Neutrophil (primary cell): ENCODE measurements around the gene CPNE6.
"Not testable (repeated sequence)": the region's sequence is repeated elsewhere in the genome, so short reads cannot be mapped to it uniquely, and the experiment has no call there.

Source experiments
- H3K27ac ChIP-seq: fragments of 200-600 bp; sonication (generic); 2 replicates; pipeline ENCODE4 v1.5.1; 2016; ENCODE audit warnings: mild to moderate bottlenecking, moderate library complexity
- H3K27me3 ChIP-seq: fragments of 200-600 bp; sonication (generic); 2 replicates; pipeline ENCODE4 v1.6.0; 2016; ENCODE audit warnings: mild to moderate bottlenecking
- H3K36me3 ChIP-seq: fragments of 200-600 bp; sonication (generic); 2 replicates; pipeline ENCODE4 v1.5.1; 2017
- H3K4me1 ChIP-seq, 2 experiments: fragments of 200-600 bp in 1 of 2; sonication (generic) in 1 of 2; 1 replicate in 1 of 2; 2 replicates in 1 of 2; pipeline versions ENCODE4 v1.5.1 to v1.6.1; 2013 to 2016; ENCODE audit warnings: low read depth in 1 of 2, low read length in 1 of 2, mild to moderate bottlenecking in 1 of 2, moderate library complexity in 1 of 2; ENCODE audit not compliant: control insufficient read depth in 1 of 2, insufficient read depth in 1 of 2
- H3K4me3 ChIP-seq, 2 experiments: fragments of 200-600 bp in 1 of 2; sonication (generic) in 1 of 2; 1 replicate in 1 of 2; 2 replicates in 1 of 2; pipeline ENCODE4 v1.5.1; 2013 to 2016; ENCODE audit warnings: low read depth in 1 of 2, low read length in 1 of 2, mild to moderate bottlenecking in 1 of 2, moderate library complexity in 1 of 2
- H3K9me3 ChIP-seq: fragments of 200-600 bp; sonication (generic); 2 replicates; pipeline ENCODE4 v1.5.1; 2016
- CTCF ChIP-seq: fragments of 200-600 bp; sonication (generic); IDR thresholded peaks from 2 replicates; pipeline ENCODE4 v1.5.1; 2016; ENCODE audit warnings: antibody characterized with exemption

The CPNE6 gene

GRCh38 chr14:24071144-24071697, at the start of gene CPNE6:
Gene CPNE6 (plus strand): TSS chr14:24071562. CDS start chr14:24072937, 1,375 bp downstream.
- Histone ChIP-seq H3K9me3 (no peaks in the 10 kb centered on the region), H3K27ac (no peak within 1 kb of the TSS), H3K4me3 (no peak within 1 kb of the TSS), H3K4me1 (peaks cover 24 to 27% of the 10 kb centered on the region in 2 experiments), H3K36me3 (no peaks in the 10 kb centered on the region), H3K27me3 (no peaks in the 10 kb centered on the region)
- no peak for TF ChIP-seq CTCF

- not testable (repeated sequence) for H3K36me3 ChIP-seq
Measured at GRCh38 chr14:24024939-24025418, 46.4 kb upstream of the CPNE6 start.

GRCh38 chr14:24029687-24030086, 41.7 kb upstream of the CPNE6 start:
- H3K9me3 ChIP-seq, H3K4me3 ChIP-seq, H3K27ac ChIP-seq, H3K36me3 ChIP-seq, H3K27me3 ChIP-seq: not testable (repeated sequence)
- H3K4me1 ChIP-seq: peaks cover 20 to 21% of the 10 kb centered on the region in 2 experiments

More at GRCh38 chr14:24024939-24025418, 46.4 kb upstream of the CPNE6 start:
- H3K9me3 ChIP-seq, H3K4me1 ChIP-seq, H3K27me3 ChIP-seq, H3K4me3 ChIP-seq, H3K27ac ChIP-seq: not testable (repeated sequence)

GRCh38 chr14:24031331-24031730, 40.0 kb upstream of the CPNE6 start:
- H3K27ac ChIP-seq, H3K36me3 ChIP-seq, H3K4me3 ChIP-seq, H3K27me3 ChIP-seq, H3K9me3 ChIP-seq: not testable (repeated sequence)
- peaks cover 24 to 29% of the 10 kb centered on the region in 2 experiments for H3K4me1 ChIP-seq

- TF ChIP-seq CTCF: no peak
- Histone ChIP-seq H3K4me1 (peaks cover 31 to 35% of the 10 kb centered on the region in 2 experiments), H3K9me3 (no peaks in the 10 kb centered on the region), H3K27ac (peak overlapping the region; percentile 32), H3K4me3 (no peak overlapping the region), H3K27me3 (no peaks in the 10 kb centered on the region), H3K36me3 (no peaks in the 10 kb centered on the region)
Measured at GRCh38 chr14:24032727-24033418, 38.5 kb upstream of the CPNE6 start.

- not testable (repeated sequence) for H3K36me3 ChIP-seq, H3K9me3 ChIP-seq, H3K27ac ChIP-seq, H3K27me3 ChIP-seq
- H3K4me3 ChIP-seq: peak overlapping the region; percentile 60 to 70
- peaks cover 36 to 43% of the 10 kb centered on the region in 2 experiments for H3K4me1 ChIP-seq
Measured at GRCh38 chr14:24035769-24036168, 35.6 kb upstream of the CPNE6 start.

- H3K27ac ChIP-seq: no peak overlapping the region
- H3K4me3 ChIP-seq: peak overlapping the region; percentile 60 to 70
- H3K27me3 ChIP-seq: no peaks in the 10 kb centered on the region
- no peaks in the 10 kb centered on the region for H3K36me3 ChIP-seq
- H3K4me1 ChIP-seq: peaks cover 36 to 43% of the 10 kb centered on the region in 2 experiments
- TF ChIP-seq CTCF: peak; percentile 20
- H3K9me3 ChIP-seq: no peaks in the 10 kb centered on the region
Measured at GRCh38 chr14:24036169-24036962, 35.0 kb upstream of the CPNE6 start.

- Histone ChIP-seq H3K4me1 (peaks cover 36 to 43% of the 10 kb centered on the region in 2 experiments), H3K4me3 (peak overlapping the region; percentile 60 to 70)
- not testable (repeated sequence) for H3K9me3 ChIP-seq, H3K27me3 ChIP-seq, H3K27ac ChIP-seq, H3K36me3 ChIP-seq
Measured at GRCh38 chr14:24036963-24037657, 34.3 kb upstream of the CPNE6 start.
